DND-41 (cell line): ENCODE results near the gene L3MBTL1.
"Not testable (repeated sequence)": the region's sequence is repeated elsewhere in the genome, so short reads cannot be mapped to it uniquely, and the experiment has no call there.

Source experiments
- ATAC-seq: fragments of 200-7000 bp; cut with Tn5 transposase; 3 replicates; pipeline ENCODE4 v1.9.1; 2021; ENCODE audit warnings: low read depth; ENCODE audit not compliant: insufficient read depth
- DNase-seq: peaks from one replicate; pipeline ENCODE4 v3.0.0-alpha.2; 2020
- H2AFZ ChIP-seq: 2 replicates; pipeline ENCODE4 v1.6.0; 2012; ENCODE audit warnings: low read depth, low read length
- H3K27ac ChIP-seq: 2 replicates; pipeline ENCODE4 v1.5.1; 2012; ENCODE audit warnings: low read length, inconsistent platforms
- H3K27me3 ChIP-seq: fragments of 200-600 bp; sonication (generic); 2 replicates; pipeline ENCODE4 v1.6.0; 2012; ENCODE audit warnings: low read length, mild to moderate bottlenecking, inconsistent platforms; ENCODE audit not compliant: insufficient read depth, poor library complexity
- H3K36me3 ChIP-seq: 2 replicates; pipeline ENCODE4 v1.5.1; 2012; ENCODE audit warnings: low read length, inconsistent platforms; ENCODE audit not compliant: insufficient read depth
- H3K4me1 ChIP-seq: 2 replicates; pipeline ENCODE4 v1.5.1; 2012; ENCODE audit warnings: mild to moderate bottlenecking, low read length; ENCODE audit not compliant: insufficient read depth
- H3K4me2 ChIP-seq: 2 replicates; pipeline ENCODE4 v1.6.0; 2012; ENCODE audit warnings: mild to moderate bottlenecking, moderate library complexity, low read length, inconsistent platforms; ENCODE audit not compliant: insufficient read depth
- H3K4me3 ChIP-seq, 2 experiments: fragments of 200-600 bp in 1 of 2; shearing (Covaris generic) in 1 of 2; 2 replicates each; pipeline ENCODE4 v1.5.1; 2012 to 2016; ENCODE audit warnings: inconsistent platforms in 2 of 2, low read length in 2 of 2, mild to moderate bottlenecking in 2 of 2, low read depth in 1 of 2, moderate library complexity in 1 of 2
- H3K79me2 ChIP-seq: 2 replicates; pipeline ENCODE4 v1.6.0; 2012; ENCODE audit warnings: low read length, inconsistent platforms; ENCODE audit not compliant: insufficient read depth
- H3K9ac ChIP-seq: 2 replicates; pipeline ENCODE4 v1.6.0; 2012; ENCODE audit warnings: low read depth, mild to moderate bottlenecking, inconsistent platforms, low read length, moderate library complexity
- H3K9me3 ChIP-seq: 2 replicates; pipeline ENCODE4 v1.5.1; 2012; ENCODE audit warnings: low read length, moderate library complexity, mild to moderate bottlenecking, inconsistent platforms; ENCODE audit not compliant: insufficient read depth, severe bottlenecking
- H4K20me1 ChIP-seq: 2 replicates; pipeline ENCODE4 v1.6.0; 2012; ENCODE audit warnings: low read length; ENCODE audit not compliant: insufficient read depth
- CTCF ChIP-seq: IDR thresholded peaks from 2 replicates; pipeline ENCODE4 v1.5.1; 2012; ENCODE audit warnings: borderline replicate concordance, low read length, moderate library complexity, mild to moderate bottlenecking; ENCODE audit not compliant: poor library complexity, severe bottlenecking; ENCODE audit errors: extremely low read depth
- EZH2 ChIP-seq: IDR thresholded peaks from 3 replicates; pipeline ENCODE4 v1.6.1; 2012; ENCODE audit warnings: borderline replicate concordance, low read depth, mild to moderate bottlenecking, moderate library complexity, low read length, inconsistent platforms; ENCODE audit not compliant: severe bottlenecking

The L3MBTL1 gene

GRCh38 chr20:43495388-43495787, 12.1 kb upstream of the L3MBTL1 start:
- Histone ChIP-seq H3K27me3 (peaks cover 3% of the 10 kb centered on the region), H3K4me2 (no peak overlapping the region), H3K36me3 (no peaks in the 10 kb centered on the region), H3K27ac (no peak overlapping the region), H3K4me1 (no peaks in the 10 kb centered on the region), H3K79me2 (no peaks in the 10 kb centered on the region), H3K9me3 (no peaks in the 10 kb centered on the region), H2AFZ (no peak overlapping the region), H3K9ac (no peak overlapping the region), H4K20me1 (no peaks in the 10 kb centered on the region), H3K4me3 (no peak overlapping the region)
- TF ChIP-seq EZH2, result no peak
- TF ChIP-seq CTCF, result no peak
- ATAC-seq (no peak), DNase-seq (no peak)

- H3K4me1 ChIP-seq, H3K4me2 ChIP-seq, H3K9me3 ChIP-seq, DNase-seq, H4K20me1 ChIP-seq, H3K27ac ChIP-seq, H2AFZ ChIP-seq, H3K4me3 ChIP-seq, H3K79me2 ChIP-seq, H3K36me3 ChIP-seq, H3K9ac ChIP-seq, ATAC-seq, H3K27me3 ChIP-seq: not testable (repeated sequence)
Observed at GRCh38 chr20:43502021-43502420, 5.5 kb upstream of the L3MBTL1 start.

GRCh38 chr20:43506238-43506637, 1.3 kb upstream of the L3MBTL1 start:
- Histone ChIP-seq H3K9me3 (no peaks in the 10 kb centered on the region), H3K9ac (no peak overlapping the region), H2AFZ (no peak overlapping the region), H3K4me2 (no peak overlapping the region), H3K36me3 (no peaks in the 10 kb centered on the region), H4K20me1 (no peaks in the 10 kb centered on the region), H3K4me3 (no peak overlapping the region), H3K27ac (no peak overlapping the region), H3K4me1 (no peaks in the 10 kb centered on the region), H3K79me2 (no peaks in the 10 kb centered on the region), H3K27me3 (no peaks in the 10 kb centered on the region)
- DNase-seq, result no peak
- ATAC-seq, result no peak
- TF ChIP-seq EZH2 (no peak), CTCF (no peak)

- TF ChIP-seq EZH2 (no peak), CTCF (no peak)
- peaks cover 2% of the 10 kb centered on the region; the same call in 1 of the 2 replicates for H3K4me1 ChIP-seq
- no peak overlapping the region for H3K9ac ChIP-seq
- ATAC-seq, result no peak
- no peak overlapping the region for H3K4me2 ChIP-seq
- no peak overlapping the region for H2AFZ ChIP-seq
- H3K9me3 ChIP-seq, result no peaks in the 10 kb centered on the region
- no peak overlapping the region for H3K4me3 ChIP-seq
- H3K79me2 ChIP-seq, result no peaks in the 10 kb centered on the region
- H3K27me3 ChIP-seq, result no peaks in the 10 kb centered on the region
- no peaks in the 10 kb centered on the region for H4K20me1 ChIP-seq
- H3K27ac ChIP-seq, result no peak overlapping the region
- H3K36me3 ChIP-seq, result no peaks in the 10 kb centered on the region
- DNase-seq, result no peak
Observed at GRCh38 chr20:43508106-43508505, 609 bp downstream of the L3MBTL1 start.
